ENCODE data around the gene ASPN. TPM values are rescaled to one million over a fixed set of nuclear protein-coding genes. Genes with fewer than 3 reads are reported as not detected.

ASPN gene
- total and polyA plus RNA-seq, 11 donors, result 4.6 to 36.3 (median 17.3) TPM

GRCh38 chr9:92446536-92446935 lies 35.8 kb downstream of the ASPN start:
- ATAC-seq (no peak), DNase-seq (no peak)
- intact Hi-C loops (cut with DNase I), result loop anchor here in 2 of 10 donors (10.0 kb wide), 2 partner anchors 78 to 312 kb away; no protein-coding TSS in a partner anchor
- Histone ChIP-seq H3K9me3 (peaks cover 0 to 5% (median 0%) of the 10 kb centered on the region in 12 donors), H3K4me3 (no peak overlapping the region), H3K36me3 (no peaks in the 10 kb centered on the region), H3K27me3 (no peaks in the 10 kb centered on the region), H3K4me1 (peaks cover 0 to 2% (median 0%) of the 10 kb centered on the region in 12 donors), H3K27ac (no peak overlapping the region)
- TF ChIP-seq CTCF (IDR thresholded peaks at IDR 0.05) (no peak), POLR2A (IDR thresholded peaks at IDR 0.05) (no peak)

- no peaks in the 10 kb centered on the region for H3K27me3 ChIP-seq
- 92 to 100% (median 93%) methylated on average over 1 to 4 of the region's 4 CpGs for WGBS, 4 donors
- no peak overlapping the region for H3K4me3 ChIP-seq
- intact Hi-C loops (cut with DNase I), result loop anchor here in 2 of 10 donors (10.0 kb wide), 2 partner anchors 80 to 310 kb away; no protein-coding TSS in a partner anchor
- H3K36me3 ChIP-seq, result no peaks in the 10 kb centered on the region
- ATAC-seq (no peak), DNase-seq (no peak)
- H3K4me1 ChIP-seq, result peaks cover 0 to 2% (median 0%) of the 10 kb centered on the region in 12 donors
- H3K27ac ChIP-seq, result no peak overlapping the region
- TF ChIP-seq CTCF (IDR thresholded peaks at IDR 0.05) (no peak), POLR2A (IDR thresholded peaks at IDR 0.05) (no peak)
- H3K9me3 ChIP-seq, result peaks cover 0 to 3% (median 0%) of the 10 kb centered on the region in 12 donors
These were observed 37.5 kb downstream of the ASPN start for GRCh38 chr9:92444841-92445240.

- Histone ChIP-seq H3K4me3 (no peak overlapping the region), H3K9me3 (no peaks in the 10 kb centered on the region), H3K36me3 (no peaks in the 10 kb centered on the region), H3K27me3 (no peaks in the 10 kb centered on the region), H3K27ac (peak overlapping the region in 1 of 12 donors; percentile 33), H3K4me1 (peaks cover 0 to 7% (median 0%) of the 10 kb centered on the region in 12 donors)
- TF ChIP-seq POLR2A (IDR thresholded peaks at IDR 0.05), result no peak
- no peak for TF ChIP-seq CTCF (IDR thresholded peaks at IDR 0.05)
- intact Hi-C loops (cut with DNase I), result loop anchor here in 2 of 10 donors (10.0 kb wide), 2 partner anchors 84 to 306 kb away; no protein-coding TSS in a partner anchor
- ATAC-seq (no peak), DNase-seq (no peak)
- 92 to 93% (median 92%) methylated on average over 6 of the region's 6 CpGs for WGBS, 4 donors
These were observed 41.6 kb downstream of the ASPN start for GRCh38 chr9:92440751-92441046.

- Histone ChIP-seq H3K27ac (peak overlapping the region in 1 of 12 donors; percentile 33), H3K4me3 (no peak overlapping the region), H3K36me3 (no peaks in the 10 kb centered on the region), H3K9me3 (no peaks in the 10 kb centered on the region), H3K4me1 (peaks cover 0 to 7% (median 0%) of the 10 kb centered on the region in 12 donors), H3K27me3 (no peaks in the 10 kb centered on the region)
- WGBS, 4 donors, result 88 to 93% (median 90%) methylated on average over 5 of the region's 5 CpGs
- ATAC-seq (no peak), DNase-seq (no peak)
- TF ChIP-seq CTCF (IDR thresholded peaks at IDR 0.05) (no peak), POLR2A (IDR thresholded peaks at IDR 0.05) (no peak)
- intact Hi-C loops (cut with DNase I), result loop anchor here in 9 of 10 donors (5.0 to 10.0 kb wide), 10 partner anchors 85 to 305 kb away; partner anchors contain the start of genes CENPP (in 1 of the 9) and NOL8 (in 1 of the 9)
These were observed 42.2 kb downstream of the ASPN start for GRCh38 chr9:92439921-92440750.
